ENCODE data around the gene KLC1.
"Not testable (repeated sequence)": the region's sequence is repeated elsewhere in the genome, so short reads cannot be mapped to it uniquely, and the experiment has no call there.

KLC1 gene

DNA sequence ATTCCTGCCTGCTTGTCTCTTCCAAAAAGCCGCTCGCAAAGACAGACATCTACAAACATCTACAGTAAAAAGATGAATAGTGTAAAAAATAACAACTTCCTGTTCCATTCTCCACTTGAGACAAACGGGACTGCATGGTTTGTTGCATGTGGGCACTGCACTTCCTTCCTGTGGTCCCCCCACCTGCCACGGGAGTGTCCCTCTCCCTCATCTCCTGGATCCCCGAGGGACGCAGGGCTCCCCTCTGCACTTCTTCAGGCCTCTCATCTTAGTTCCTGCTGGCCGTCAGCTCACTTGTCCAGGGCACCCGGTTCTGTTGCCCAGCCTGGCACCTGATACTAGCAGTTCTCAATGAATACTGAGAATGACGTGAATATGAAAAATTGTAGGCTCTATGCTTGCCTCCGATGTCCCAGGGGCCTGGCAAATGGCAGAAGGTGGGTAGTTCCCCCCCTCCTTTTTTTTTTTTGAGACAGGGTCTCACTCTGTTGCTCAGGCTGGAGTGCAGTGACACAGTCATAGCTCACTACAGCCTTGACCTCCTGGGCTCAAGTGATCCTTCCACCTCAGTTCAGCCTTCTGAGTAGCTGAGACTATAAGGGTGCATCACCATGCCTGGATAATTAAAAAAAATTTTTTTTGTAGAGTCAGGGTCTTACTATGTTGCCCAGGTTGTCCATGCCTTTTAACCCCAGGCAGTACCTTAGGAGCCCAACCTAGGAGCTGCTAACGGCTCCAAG lies 3.5 kb upstream of the KLC1 start:
- DNase-seq (ENCODE audit: low spot score), result no peak

DNA sequence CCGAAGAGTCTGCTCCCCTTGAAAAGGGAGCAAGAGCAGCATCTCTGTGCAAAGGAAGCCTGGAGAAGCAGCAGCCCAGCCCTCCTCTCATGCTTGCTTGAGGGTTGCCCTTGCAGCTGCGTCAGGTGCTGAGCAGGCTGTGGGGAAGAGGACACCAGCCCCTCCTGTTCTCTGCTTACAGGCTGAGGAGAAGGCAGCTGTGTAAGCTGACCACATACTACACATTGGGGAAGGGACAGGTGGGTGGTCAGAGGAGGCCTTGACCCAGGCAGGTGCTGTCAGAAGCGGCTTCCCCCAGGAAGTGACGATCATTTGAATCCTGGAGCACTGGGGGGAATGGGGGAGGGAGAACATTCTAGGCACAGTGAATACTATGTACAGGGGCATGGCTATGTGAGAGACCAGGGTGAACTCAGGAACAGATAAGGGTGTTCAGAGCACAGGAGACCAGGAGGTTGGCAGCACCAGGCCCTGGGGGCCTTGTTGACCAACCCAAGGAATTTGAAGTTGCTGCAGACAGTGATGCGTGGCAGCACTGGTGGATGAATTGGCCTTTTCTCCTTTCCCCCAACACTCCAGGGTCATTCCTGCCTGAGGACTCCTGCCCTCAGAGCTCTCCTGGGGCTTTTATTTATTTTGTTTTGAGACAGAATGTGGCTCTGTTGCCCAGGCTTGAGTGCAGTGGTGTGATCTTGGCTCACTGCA lies 2.7 kb upstream of the KLC1 start:
- DNase-seq (ENCODE audit: low spot score), result no peak

DNA sequence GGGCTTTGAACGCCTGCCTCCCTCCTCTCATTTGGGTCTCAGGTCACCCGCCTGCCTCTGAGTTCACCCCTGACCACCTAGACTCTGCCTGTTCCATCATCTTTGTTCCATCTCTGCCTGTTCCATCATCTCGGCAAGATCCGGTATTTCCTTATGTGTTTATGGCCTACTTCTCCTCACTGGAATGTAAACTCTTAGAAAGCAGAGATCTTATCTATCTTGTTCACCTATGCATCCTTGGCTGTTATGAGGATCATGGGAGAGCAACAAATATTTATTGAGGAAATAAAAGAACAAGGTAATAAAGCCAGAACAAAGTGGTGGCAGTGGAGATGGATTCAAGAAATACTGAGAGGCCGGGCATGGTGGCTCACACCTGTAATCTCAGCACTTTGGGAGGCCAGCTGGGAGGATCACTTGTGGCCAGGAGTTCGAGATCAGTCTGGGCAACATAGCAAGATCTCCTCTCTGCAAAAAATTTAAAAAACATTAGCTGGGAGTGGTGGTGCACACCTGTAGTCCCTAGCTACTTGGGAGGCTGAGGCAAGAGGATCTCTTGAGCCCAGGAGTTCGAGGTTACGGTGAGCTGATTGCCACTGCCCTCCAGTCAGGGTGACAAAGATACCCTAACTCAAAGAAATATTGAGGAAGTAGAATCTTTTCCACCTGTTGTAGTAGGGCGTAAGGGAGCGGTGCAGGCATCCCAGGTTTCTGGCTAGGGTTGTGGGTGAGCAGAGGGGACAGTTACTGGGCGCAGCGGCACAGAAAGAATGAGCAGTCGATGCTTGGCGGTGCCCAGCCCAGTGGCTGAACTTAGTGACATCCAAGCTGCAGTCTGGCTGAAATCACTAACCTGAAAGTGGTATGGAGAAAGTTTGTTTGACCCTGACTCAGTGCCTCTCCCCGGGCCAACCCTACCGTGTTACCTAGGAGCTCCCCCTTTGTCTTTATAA lies 1.7 kb upstream of the KLC1 start:
- no peak for DNase-seq (ENCODE audit: low spot score)

DNA sequence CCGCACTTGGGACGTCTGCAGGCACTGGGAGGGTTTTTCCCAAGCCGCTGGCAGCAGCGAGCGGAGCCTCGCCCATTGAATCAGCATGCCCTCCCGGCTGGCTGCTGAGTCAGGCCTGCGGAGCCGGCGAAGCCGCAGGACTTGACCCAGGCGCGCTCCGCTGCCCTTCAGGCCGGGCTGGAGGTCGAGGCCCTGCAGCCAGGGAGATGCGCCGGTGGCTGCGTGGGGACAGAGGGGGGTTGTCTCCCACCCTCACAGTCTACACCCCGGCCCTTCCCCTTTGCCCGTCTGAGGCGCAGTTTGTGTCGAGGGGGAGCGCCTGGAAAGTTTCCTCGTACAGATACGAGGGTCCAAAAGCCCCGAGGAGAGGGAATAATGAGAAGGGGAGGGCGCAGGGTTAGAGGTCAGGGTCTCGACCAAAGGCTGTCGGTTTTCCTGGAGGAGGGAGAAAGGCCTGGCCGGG lies 759 bp upstream of the KLC1 start:
- peak; percentile 48 for DNase-seq (ENCODE audit: low spot score)

DNA sequence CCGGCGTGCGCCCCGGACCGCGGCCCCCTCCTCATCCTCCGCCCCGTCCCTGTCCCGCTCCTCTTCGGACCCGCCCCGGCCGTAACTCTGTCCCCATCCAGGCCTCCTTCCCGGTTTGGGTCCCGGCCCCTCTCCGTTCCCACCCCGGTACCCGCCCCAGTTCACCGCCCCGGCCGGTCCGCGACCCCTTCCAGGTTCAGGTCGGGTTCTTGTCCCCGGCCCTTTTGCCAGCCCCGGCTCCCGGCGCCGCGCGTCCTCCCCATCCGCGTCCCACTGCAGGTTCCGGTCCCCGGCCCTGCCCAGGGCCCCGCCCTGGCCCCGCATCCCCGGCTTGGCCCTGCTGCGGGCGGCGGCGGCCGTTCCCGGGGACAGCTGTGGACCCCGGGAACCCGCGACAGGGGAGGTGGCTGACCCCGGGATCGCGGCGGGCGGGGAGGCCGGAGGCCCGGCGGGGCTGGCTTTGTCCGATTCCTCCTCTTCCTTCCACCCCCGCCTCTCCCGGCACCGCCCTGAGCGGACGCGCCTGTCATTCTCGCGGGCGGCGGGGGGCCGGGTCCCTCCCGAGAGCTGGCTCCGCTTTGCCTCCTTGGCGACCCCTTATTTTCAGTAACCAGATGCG lies 601 bp downstream of the KLC1 start:
- peak; percentile 38 for DNase-seq (ENCODE audit: low spot score)

DNA sequence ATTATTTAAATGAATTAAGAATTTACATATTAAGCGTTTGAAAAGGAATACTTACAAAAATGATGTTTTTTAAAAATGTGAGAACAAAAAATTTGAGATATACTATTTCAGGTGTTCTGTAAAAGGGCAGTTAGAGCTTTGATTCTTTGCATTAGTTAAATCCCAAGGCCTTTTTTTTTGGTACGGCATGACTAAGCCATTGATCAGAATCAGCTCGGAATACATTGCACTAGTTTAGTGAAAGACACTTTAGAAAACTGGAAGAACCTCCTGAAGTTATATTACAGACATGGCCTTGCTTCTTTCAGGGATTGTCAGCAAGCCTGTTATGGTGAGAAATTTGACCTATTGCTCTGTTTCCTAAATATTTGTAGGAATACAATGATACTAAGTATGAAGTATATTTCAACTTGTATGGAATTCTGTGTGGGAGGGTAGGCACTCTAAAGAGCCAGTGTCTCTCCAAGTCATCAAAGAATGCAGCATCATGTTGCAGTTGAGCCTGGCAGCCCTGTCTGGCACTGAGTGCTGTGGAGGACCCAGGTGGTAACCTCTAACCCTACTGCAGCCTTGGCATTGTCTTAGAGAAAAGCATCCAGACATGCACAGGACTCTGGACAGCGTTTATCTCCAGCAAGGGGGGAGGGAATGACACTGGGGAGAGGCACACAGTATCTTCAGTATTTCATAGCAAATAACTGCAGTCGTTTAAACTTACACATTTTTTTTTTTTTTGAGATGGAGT lies 1.5 kb downstream of the KLC1 start:
- DNase-seq (ENCODE audit: low spot score), result no peak

DNA sequence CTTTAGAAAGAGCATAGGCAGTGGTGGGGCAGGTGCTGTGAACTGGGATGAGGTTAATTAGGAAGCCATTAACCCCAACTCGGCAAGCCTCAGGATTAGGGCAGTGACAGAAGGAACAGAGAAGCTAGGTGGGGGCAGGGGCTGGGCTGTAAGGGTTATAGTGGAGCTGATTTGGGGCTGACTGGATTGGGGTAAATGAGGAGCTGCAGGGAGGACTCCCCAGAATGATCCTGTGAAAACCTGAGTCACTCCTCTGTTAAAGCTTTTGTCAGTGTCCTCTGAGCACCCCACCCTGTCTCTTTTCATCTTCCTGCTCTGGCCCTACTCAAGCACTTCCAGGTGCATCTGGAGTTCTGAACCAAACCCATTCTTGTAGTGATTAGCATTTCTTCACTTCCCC lies 4.4 kb downstream of the KLC1 start:
- DNase-seq (ENCODE audit: low spot score), result no peak

DNA sequence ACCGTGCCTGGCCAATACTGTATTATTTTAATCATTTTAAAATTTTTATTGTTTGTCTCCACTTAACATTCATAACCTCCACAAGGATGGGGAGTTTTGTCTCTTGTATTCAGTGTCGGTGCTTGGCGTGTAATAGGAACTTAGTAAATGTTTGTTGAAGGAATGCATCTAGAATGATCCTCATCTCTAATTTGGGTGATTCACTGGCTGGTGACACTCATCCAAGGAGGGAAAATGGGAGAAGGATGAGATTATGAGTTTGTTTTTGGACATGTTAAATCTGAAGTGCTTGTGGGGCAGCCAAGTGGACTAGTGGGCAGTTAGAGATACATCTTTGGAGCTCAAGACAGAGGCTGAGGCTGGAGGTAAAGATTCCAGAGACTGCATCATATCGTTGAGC lies 5.1 kb downstream of the KLC1 start:
- no peak for DNase-seq (ENCODE audit: low spot score)

DNA sequence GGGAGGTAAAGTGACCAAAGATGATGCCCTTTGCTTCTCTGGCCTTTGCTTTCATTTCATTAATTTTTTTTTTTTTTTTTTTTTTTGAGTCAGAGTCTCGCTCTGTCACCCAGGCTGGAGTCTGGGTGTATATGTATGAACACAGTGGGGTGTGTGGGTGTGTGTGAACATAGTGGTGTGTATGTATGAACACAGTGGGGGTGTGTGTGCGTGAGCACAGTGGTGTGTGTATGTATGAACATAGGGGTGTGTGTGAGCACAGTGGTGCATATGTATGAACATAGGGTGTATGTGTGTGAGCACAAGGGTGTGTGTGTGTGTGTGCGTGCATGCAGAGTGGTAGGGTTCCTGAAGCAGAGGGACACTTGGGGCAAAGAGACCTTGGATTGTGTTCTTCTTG lies 9.6 kb downstream of the KLC1 start:
- no peak for DNase-seq (ENCODE audit: low spot score)

DNA sequence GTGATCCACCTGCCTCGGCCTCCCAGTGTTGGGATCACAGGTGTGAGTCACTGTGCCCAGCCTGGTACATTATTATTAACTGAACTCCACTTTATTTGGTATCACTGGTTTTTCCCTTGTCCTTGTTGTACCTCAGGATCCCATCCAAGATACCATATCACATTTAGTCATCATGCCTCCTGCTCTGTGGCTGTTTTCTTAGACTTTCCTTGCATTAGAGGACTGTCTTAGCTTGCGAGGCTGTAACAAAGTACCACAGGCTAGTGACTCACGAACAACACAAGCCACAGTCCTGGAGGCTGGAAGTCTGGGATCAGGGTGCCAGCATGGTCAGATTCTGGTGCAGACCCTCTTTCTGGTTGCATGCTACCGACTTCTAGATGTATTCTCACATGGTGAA lies 12.2 kb downstream of the KLC1 start:
- DNase-seq (ENCODE audit: low spot score), result no peak

DNA sequence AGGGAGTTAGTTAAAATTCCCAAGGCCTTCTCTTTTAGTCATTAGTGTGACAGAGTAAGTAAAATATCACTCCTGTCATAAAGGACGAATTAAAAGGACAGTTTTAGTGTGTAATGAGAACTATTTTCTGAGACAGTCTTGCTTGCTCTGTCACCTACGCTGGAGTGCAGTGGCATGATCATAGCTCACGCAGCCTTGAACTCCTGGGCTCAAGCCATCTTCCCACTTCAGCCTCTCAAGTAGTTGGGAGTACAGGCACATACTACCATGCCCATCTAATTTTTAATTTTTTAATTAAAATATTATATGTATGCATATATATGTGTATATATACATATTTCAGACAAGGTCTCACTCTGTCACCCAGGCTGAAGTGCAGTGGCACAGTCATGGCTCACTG lies 17.2 kb downstream of the KLC1 start:
- no peak for DNase-seq (ENCODE audit: low spot score)

DNA sequence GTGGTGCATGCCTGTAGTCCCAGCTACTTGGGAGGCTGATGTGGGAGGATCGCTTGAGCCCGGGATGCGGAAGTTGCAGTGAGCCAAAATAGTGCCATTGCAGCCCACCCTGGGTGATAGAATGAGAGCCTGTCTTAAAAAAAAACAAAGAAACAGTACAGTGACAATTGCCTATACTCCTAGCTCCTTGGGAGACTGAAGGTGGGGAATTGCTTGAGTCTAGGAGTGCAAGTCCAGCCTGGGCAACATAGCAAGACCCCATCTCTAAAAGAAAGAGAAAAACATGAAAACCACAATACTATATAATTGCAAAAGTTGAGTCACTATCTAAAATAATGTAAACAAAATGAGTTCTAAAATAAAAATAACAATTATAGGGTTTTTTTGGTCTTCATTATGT lies 20.0 kb downstream of the KLC1 start:
- no peak for DNase-seq (ENCODE audit: low spot score)

DNA sequence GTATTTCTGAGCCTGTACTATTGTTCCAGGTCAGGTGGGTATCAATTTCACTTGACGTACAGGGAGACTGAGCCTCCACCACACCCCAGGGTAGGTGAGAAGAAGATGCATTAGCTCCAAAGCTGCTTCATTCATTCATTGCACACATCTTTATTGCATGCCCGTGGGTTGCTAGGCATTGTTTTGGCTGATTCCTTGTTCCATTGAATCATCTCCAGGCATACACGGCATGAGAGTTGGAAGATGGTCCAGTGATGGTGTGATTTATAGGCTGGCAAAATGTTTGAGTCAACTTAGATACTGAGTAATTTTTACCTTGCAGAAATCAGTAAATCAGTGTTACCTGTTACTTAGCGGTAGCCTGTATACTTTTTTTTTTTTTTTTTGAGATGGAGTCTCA lies 21.2 kb downstream of the KLC1 start:
- DNase-seq (ENCODE audit: low spot score), result no peak

DNA sequence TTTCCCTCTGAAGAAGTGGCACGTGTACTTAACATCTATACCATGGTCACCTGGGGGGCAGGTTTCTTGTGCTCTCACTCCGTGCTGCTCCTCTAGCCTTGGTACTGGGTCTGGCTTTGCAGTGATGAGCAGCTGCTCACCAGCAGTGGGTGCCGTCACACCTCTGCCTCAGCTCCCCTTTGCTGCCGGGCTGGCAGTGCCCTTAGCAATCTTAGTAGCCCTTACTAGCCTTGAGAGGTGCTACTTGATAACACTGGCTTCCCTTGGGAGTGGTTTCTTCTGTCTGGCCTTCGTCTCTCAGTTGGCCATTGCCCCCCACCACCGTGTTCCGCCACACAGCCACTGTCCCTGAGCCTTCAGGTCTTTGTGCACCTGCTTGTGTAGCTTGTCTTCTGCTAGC lies 22.6 kb downstream of the KLC1 start:
- DNase-seq (ENCODE audit: low spot score), result no peak

DNA sequence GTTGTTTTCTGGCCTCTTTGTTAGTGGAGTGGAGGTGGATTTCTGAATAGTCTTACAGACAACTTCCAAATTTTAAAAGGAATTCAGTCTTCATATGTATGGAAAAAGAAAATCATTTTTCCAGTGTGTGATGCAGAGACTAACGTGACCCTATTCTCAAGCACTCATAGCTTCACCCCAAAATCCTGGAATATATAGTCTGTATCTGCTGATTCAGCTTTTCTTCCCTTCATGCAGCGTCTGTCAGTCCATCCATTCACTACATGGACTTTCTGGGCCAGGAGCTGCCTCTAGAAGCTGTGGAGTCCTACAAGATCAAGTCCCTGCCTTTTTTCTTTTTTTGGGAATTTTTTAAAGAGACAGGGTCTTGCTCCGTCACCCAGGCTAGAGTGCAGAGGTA lies 23.8 kb downstream of the KLC1 start:
- no peak for DNase-seq (ENCODE audit: low spot score)

DNA sequence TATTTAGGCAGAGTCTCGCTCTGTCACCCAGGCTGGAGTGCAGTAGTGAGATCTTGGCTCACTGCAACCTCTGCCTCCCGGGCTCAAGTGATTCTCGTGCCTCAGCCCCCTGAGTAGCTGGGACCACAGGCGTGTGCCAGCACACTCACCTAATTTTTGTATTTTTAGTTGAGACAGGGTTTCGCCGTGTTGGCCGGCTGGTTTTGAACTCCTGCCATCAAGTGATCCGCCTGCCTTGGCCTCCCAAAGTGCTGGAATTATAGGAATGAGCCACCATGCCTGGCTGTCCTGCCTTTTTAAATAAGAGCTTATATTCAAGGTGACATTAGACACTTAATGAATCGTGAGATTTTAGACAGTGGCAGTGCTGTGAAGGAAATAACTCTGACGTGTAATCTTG lies 24.3 kb downstream of the KLC1 start:
- DNase-seq (ENCODE audit: low spot score), result not testable (repeated sequence)

DNA sequence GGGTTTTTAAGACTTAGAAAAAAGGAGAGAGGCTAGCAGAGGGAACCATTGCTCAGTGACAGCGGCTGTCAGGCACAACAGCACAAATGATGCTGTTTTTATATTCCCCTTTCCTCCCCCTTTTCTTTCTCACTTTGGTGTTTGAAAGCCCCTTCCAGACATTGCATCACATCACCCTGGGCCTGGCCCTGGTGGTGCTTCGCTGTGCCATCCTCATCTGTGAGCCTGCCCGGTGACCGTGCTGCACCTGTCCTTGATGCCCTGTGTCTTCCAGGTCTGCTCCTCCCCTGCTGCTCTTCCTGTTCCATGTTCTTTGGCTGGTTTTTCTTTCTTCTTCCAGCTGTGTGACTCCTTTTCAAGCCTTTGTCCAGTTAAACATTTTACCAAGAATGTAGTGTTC lies 24.8 kb downstream of the KLC1 start:
- no peak for DNase-seq (ENCODE audit: low spot score)

DNA sequence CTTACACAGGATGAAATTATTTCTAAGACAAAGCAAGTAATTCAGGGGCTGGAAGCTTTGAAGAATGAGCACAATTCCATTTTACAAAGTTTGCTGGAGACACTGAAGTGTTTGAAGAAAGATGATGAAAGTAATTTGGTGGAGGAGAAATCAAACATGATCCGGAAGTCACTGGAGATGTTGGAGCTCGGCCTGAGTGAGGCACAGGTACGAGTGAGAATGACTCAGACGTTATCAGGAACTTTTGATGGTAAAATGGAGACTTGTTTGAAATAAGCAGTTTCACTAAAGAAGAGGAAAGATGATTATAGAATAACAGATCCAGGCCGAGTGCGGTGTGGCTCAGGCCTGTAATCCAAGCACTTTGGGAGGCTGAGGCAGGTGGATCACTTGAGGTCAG lies 25.6 kb downstream of the KLC1 start:
- DNase-seq (ENCODE audit: low spot score), result no peak

DNA sequence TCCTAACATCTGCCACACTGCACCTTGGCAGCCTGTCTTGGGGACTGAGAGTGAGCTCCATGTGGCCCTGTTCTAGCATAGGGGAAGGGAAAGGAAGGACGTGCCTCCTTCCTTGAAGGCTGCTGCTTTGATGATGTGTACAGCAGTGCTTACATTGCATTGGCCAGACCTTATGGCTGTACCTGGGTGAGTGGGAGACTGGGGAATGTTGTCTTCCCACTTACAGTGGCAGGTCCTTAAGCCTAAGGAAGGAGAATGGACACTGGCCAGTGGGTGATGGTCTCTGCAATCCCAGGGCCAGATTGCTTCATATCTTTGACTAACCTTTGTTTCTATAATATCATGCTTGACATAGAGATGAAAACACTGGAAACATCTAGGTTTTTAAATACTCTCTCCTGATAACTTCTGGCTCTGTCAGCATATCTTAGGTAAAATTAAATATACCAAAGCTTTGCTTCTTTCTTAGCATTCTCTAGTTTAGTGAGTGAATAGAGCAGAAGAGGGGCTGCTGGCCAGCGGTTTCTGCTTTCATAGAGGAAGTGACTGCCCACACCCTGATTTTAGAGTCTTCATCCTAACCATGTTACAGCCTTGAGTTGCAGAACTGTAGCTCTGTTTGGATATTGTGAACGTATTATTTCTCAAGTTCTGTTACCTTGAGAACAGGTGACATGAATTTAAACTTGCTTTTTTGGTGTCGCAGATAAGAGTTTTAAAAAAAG lies 27.2 kb downstream of the KLC1 start:
- no peak for DNase-seq (ENCODE audit: low spot score)

DNA sequence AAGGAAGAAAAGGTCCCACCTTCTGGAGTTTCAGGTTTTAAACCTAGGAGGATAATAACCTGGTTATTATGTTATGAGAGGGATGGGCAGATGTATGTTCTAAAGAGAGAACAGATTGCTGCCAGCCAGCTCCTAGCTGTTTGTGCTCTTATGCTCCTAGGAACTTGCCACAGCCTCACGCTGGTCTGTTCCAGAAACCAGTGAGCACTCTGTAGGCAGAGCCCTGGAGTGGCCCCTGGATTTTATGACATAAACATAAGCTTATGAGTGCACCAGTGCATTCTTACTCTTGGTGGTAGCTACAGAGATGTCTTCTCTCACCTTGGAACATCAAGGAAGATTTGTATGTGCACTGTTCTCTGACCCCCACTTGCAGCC lies 27.7 kb downstream of the KLC1 start:
- DNase-seq (ENCODE audit: low spot score), result no peak

DNA sequence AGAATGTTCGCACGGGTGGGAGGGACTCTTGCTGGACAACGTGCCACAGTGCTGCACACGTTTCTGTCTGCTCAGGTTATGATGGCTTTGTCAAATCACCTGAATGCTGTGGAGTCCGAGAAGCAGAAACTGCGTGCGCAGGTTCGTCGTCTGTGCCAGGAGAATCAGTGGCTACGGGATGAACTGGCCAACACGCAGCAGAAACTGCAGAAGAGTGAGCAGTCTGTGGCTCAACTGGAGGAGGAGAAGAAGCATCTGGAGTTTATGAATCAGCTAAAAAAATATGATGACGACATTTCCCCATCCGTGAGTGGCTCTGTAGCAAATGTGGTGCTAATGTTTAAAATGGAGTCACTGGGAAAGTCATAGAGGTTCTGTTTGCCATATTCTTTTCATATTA lies 28.5 kb downstream of the KLC1 start:
- peak; percentile 41 for DNase-seq (ENCODE audit: low spot score)

Measured in Ammon's horn (tissue), 1 donor.